ENCODE measurements around the gene GAGE10. TPM values are rescaled to one million over a fixed set of nuclear protein-coding genes. Genes with fewer than 3 reads are reported as not detected.

Gene GAGE10
- total and polyA plus RNA-seq, 4 experiments from 2014 or later, result not detected

GRCh38 chrX:49260221-49260985, 43.0 kb upstream of the GAGE10 start:
- Histone ChIP-seq H3K27ac (ENCODE audit: low read depth, low read length) (no peak overlapping the region), H3K36me3 (ENCODE audit: insufficient read depth, low read length) (no peaks in the 10 kb centered on the region), H3K4me3 (ENCODE audit: low read length in 2 of 2) (no peak overlapping the region), H3K27me3 (ENCODE audit: insufficient read depth, low read length) (no peaks in the 10 kb centered on the region), H3K4me1 (ENCODE audit: insufficient read depth, low read length) (peaks cover 43% of the 10 kb centered on the region), H3K9me3 (ENCODE audit: control insufficient read depth in 1 of 2, low read length in 2 of 2) (no peaks in the 10 kb centered on the region)
- H3K36me3 Mint-ChIP-seq, result no peaks in the 10 kb centered on the region
- peak overlapping the region in 2 of 8 donors; percentile 15 to 39 for H3K4me3 Mint-ChIP-seq
- CTCF ChIA-PET (ENCODE audit: partially characterized antibody), result no interaction called here
- H3K9me3 Mint-ChIP-seq, result no peaks in the 10 kb centered on the region
- intact Hi-C loops (cut with micrococcal nuclease), result loop anchor here (10.0 kb wide), 1 partner anchor 186 kb away; the partner anchor contains the start of genes PRAF2 and WDR45
- peaks cover 21 to 56% (median 35%) of the 10 kb centered on the region in 4 donors for H3K4me1 Mint-ChIP-seq
- POLR2A ChIA-PET (ENCODE audit: partially characterized antibody), result interaction anchor here (4.3 kb wide), 1 partner anchor 8 kb away, joined by 36 read pairs; the partner anchor contains the start of gene PPP1R3F
- peaks cover 0 to 1% of the 10 kb centered on the region in 2 donors for H3K27me3 Mint-ChIP-seq
- no peak for DNase-seq
- H3K27ac Mint-ChIP-seq, result peak overlapping the region in 3 of 7 donors; percentile 48 to 84 (median 55)

- H3K27ac Mint-ChIP-seq, result peak overlapping the region in 1 of 7 donors; percentile 71
- CTCF ChIA-PET (ENCODE audit: partially characterized antibody), result no interaction called here
- Histone ChIP-seq H3K27me3 (ENCODE audit: insufficient read depth, low read length) (no peaks in the 10 kb centered on the region), H3K9me3 (ENCODE audit: control insufficient read depth in 1 of 2, low read length in 2 of 2) (no peaks in the 10 kb centered on the region), H3K27ac (ENCODE audit: low read depth, low read length) (no peak overlapping the region), H3K4me1 (ENCODE audit: insufficient read depth, low read length) (peaks cover 29% of the 10 kb centered on the region), H3K36me3 (ENCODE audit: insufficient read depth, low read length) (no peaks in the 10 kb centered on the region), H3K4me3 (ENCODE audit: low read length in 2 of 2) (no peak overlapping the region)
- H3K36me3 Mint-ChIP-seq, result no peaks in the 10 kb centered on the region
- intact Hi-C loops (cut with micrococcal nuclease), result loop anchor here (10.0 kb wide), 1 partner anchor 188 kb away; the partner anchor contains the start of genes PRAF2 and WDR45
- DNase-seq, result no peak
- H3K9me3 Mint-ChIP-seq, result peaks cover 0 to 2% (median 0%) of the 10 kb centered on the region in 8 donors
- POLR2A ChIA-PET (ENCODE audit: partially characterized antibody), result interaction anchor here (2.1 kb wide), 1 partner anchor 10 kb away, joined by 12 read pairs; no protein-coding TSS in a partner anchor
- H3K4me1 Mint-ChIP-seq, result peaks cover 17 to 49% (median 30%) of the 10 kb centered on the region in 4 donors
- peaks cover 0 to 1% of the 10 kb centered on the region in 2 donors for H3K27me3 Mint-ChIP-seq
- peak overlapping the region in 2 of 8 donors; percentile 27 to 30 for H3K4me3 Mint-ChIP-seq
These were observed 40.8 kb upstream of the GAGE10 start for GRCh38 chrX:49262603-49263002.

GRCh38 chrX:49263631-49264030, 39.8 kb upstream of the GAGE10 start:
- intact Hi-C loops (cut with micrococcal nuclease), result loop anchor here (10.0 kb wide), 1 partner anchor 189 kb away; the partner anchor contains the start of genes PRAF2 and WDR45
- no peaks in the 10 kb centered on the region for H3K36me3 ChIP-seq (ENCODE audit: insufficient read depth, low read length)
- no peak overlapping the region for H3K27ac ChIP-seq (ENCODE audit: low read depth, low read length)
- no peak overlapping the region for H3K4me3 ChIP-seq (ENCODE audit: low read length in 2 of 2)
- Mint-ChIP-seq H3K9me3 (peaks cover 0 to 2% (median 0%) of the 10 kb centered on the region in 8 donors), H3K4me3 (peak overlapping the region in 6 of 8 donors; percentile 15 to 77 (median 58)), H3K27me3 (peaks cover 0 to 1% of the 10 kb centered on the region in 2 donors), H3K27ac (peak overlapping the region in 2 of 7 donors; percentile 53 to 86), H3K4me1 (peaks cover 16 to 50% (median 27%) of the 10 kb centered on the region in 4 donors), H3K36me3 (no peaks in the 10 kb centered on the region)
- no peaks in the 10 kb centered on the region for H3K9me3 ChIP-seq (ENCODE audit: control insufficient read depth in 1 of 2, low read length in 2 of 2)
- CTCF ChIA-PET (ENCODE audit: partially characterized antibody), result no interaction called here
- POLR2A ChIA-PET (ENCODE audit: partially characterized antibody), result interaction anchor here (0.9 to 2.1 kb wide), 4 partner anchors 9 to 73 kb away, joined by 3 to 12 read pairs (median 4); no protein-coding TSS in a partner anchor
- no peaks in the 10 kb centered on the region for H3K27me3 ChIP-seq (ENCODE audit: insufficient read depth, low read length)
- peaks cover 27% of the 10 kb centered on the region for H3K4me1 ChIP-seq (ENCODE audit: insufficient read depth, low read length)
- no peak for DNase-seq

DNA sequence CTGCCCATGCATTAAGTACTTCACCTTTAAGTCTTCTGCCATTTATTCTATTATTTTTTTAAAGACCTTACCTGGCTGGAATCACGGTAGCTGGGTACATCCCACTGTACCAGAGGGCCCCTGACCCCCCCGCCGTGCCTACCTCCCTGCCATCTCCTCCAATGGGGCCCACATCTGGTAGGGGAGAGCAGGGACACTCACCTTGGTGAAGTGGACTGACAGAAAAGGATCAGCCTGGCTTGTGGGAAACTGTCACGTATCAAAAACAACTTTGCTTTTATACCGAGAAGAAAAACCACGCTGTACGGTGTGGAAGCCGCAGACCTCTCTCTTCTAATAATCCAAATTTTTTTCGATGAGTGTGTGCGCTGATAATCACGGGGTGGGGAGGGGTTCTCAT, 39.0 kb upstream of the GAGE10 start, which contains the start of gene FOXP3:
FOXP3 (minus strand) TSS at position 251 of the 400 bp plus-strand sequence. CDS start 6,205 bp downstream, outside the sequence.
- H3K4me3 Mint-ChIP-seq, result peak within 1 kb of the TSS; percentile 47 to 77 (median 58)
- H3K4me1 Mint-ChIP-seq, result peaks cover 12 to 51% (median 23%) of the 10 kb centered on the region in 4 donors
- peaks cover 20% of the 10 kb centered on the region for H3K4me1 ChIP-seq (ENCODE audit: insufficient read depth, low read length)
- H3K27me3 Mint-ChIP-seq, result peaks cover 0 to 1% of the 10 kb centered on the region in 2 donors
- intact Hi-C loops (cut with micrococcal nuclease), result loop anchor here (10.0 kb wide), 1 partner anchor 190 kb away; the partner anchor contains the start of genes PRAF2 and WDR45
- POLR2A ChIA-PET (ENCODE audit: partially characterized antibody), result interaction anchor here (0.9 to 2.1 kb wide), 3 partner anchors 8 to 74 kb away, joined by 3 to 12 read pairs (median 3); no protein-coding TSS in a partner anchor
- no peak for DNase-seq
- no peaks in the 10 kb centered on the region for H3K9me3 ChIP-seq (ENCODE audit: control insufficient read depth in 1 of 2, low read length in 2 of 2)
- no peaks in the 10 kb centered on the region for H3K27me3 ChIP-seq (ENCODE audit: insufficient read depth, low read length)
- peaks cover 0 to 7% of the 10 kb centered on the region in 2 donors for H3K36me3 Mint-ChIP-seq
- no peak within 1 kb of the TSS for H3K27ac ChIP-seq (ENCODE audit: low read depth, low read length)
- H3K4me3 ChIP-seq (ENCODE audit: low read length in 2 of 2), result no peak within 1 kb of the TSS
- CTCF ChIA-PET (ENCODE audit: partially characterized antibody), result no interaction called here
- no peaks in the 10 kb centered on the region for H3K36me3 ChIP-seq (ENCODE audit: insufficient read depth, low read length)
- H3K9me3 Mint-ChIP-seq, result peaks cover 0 to 3% (median 0%) of the 10 kb centered on the region in 8 donors
- peak within 1 kb of the TSS in 6 of 7 donors; percentile 18 to 86 (median 66) for H3K27ac Mint-ChIP-seq

GRCh38 chrX:49266523-49267445, 36.7 kb upstream of the GAGE10 start:
- Histone ChIP-seq H3K4me3 (ENCODE audit: low read length in 2 of 2) (no peak overlapping the region), H3K27me3 (ENCODE audit: insufficient read depth, low read length) (no peaks in the 10 kb centered on the region), H3K36me3 (ENCODE audit: insufficient read depth, low read length) (no peaks in the 10 kb centered on the region), H3K9me3 (ENCODE audit: control insufficient read depth in 1 of 2, low read length in 2 of 2) (no peaks in the 10 kb centered on the region), H3K27ac (ENCODE audit: low read depth, low read length) (no peak overlapping the region), H3K4me1 (ENCODE audit: insufficient read depth, low read length) (peaks cover 24% of the 10 kb centered on the region)
- Mint-ChIP-seq H3K27ac (peak overlapping the region in 3 of 7 donors; percentile 15 to 27 (median 19)), H3K4me1 (peaks cover 14 to 57% (median 29%) of the 10 kb centered on the region in 4 donors), H3K36me3 (peaks cover 4 to 12% of the 10 kb centered on the region in 2 donors), H3K9me3 (peaks cover 0 to 3% (median 0%) of the 10 kb centered on the region in 8 donors), H3K4me3 (peak overlapping the region in 2 of 8 donors; percentile 61 to 62), H3K27me3 (peaks cover 0 to 1% of the 10 kb centered on the region in 2 donors)
- ChIA-PET CTCF (ENCODE audit: partially characterized antibody) (interaction anchor here (1.0 to 1.3 kb wide), 2 partner anchors 9 to 74 kb away, joined by 3 to 4 read pairs; no protein-coding TSS in a partner anchor), POLR2A (ENCODE audit: partially characterized antibody) (interaction anchor here (1.0 to 3.5 kb wide), 3 partner anchors 9 to 42 kb away, joined by 3 to 36 read pairs (median 28); no protein-coding TSS in a partner anchor)
- no peak for DNase-seq
- intact Hi-C loops (cut with micrococcal nuclease), result loop anchor here (5.0 to 10.0 kb wide), 2 partner anchors 192 to 464 kb away; partner anchors contain the start of genes HDAC6, PRAF2 and WDR45

- no peak for DNase-seq
- Mint-ChIP-seq H3K4me1 (peaks cover 21 to 64% (median 45%) of the 10 kb centered on the region in 4 donors), H3K4me3 (peak overlapping the region; percentile 89 to 99 (median 95)), H3K27me3 (peaks cover 0 to 1% of the 10 kb centered on the region in 2 donors), H3K27ac (peak overlapping the region; percentile 99 to 100 (median 100)), H3K9me3 (peaks cover 0 to 3% (median 0%) of the 10 kb centered on the region in 8 donors), H3K36me3 (peaks cover 4 to 12% of the 10 kb centered on the region in 2 donors)
- Histone ChIP-seq H3K4me3 (ENCODE audit: low read length in 2 of 2) (peak overlapping the region; percentile 65 to 68), H3K4me1 (ENCODE audit: insufficient read depth, low read length) (peaks cover 42% of the 10 kb centered on the region), H3K27me3 (ENCODE audit: insufficient read depth, low read length) (no peaks in the 10 kb centered on the region), H3K27ac (ENCODE audit: low read depth, low read length) (peak overlapping the region; percentile 95), H3K9me3 (ENCODE audit: control insufficient read depth in 1 of 2, low read length in 2 of 2) (no peaks in the 10 kb centered on the region), H3K36me3 (ENCODE audit: insufficient read depth, low read length) (no peaks in the 10 kb centered on the region)
- intact Hi-C loops (cut with micrococcal nuclease), result loop anchor here (1.0 to 10.0 kb wide), 5 partner anchors 33 to 466 kb away; partner anchors contain the start of genes CCDC22, HDAC6, PRAF2 and SYP
- ChIA-PET POLR2A (ENCODE audit: partially characterized antibody) (interaction anchor here (0.8 to 3.5 kb wide), 14 partner anchors 11 to 311 kb away, joined by 3 to 36 read pairs (median 4); partner anchors contain the start of genes CCDC22 and PLP2), CTCF (ENCODE audit: partially characterized antibody) (interaction anchor here (0.7 to 1.1 kb wide), 3 partner anchors 76 to 113 kb away, joined by 3 to 7 read pairs (median 3); no protein-coding TSS in a partner anchor)
These were observed 34.8 kb upstream of the GAGE10 start for GRCh38 chrX:49268702-49269009.

Data from CD4-positive, alpha-beta memory T cell (primary cell).